SK-N-MC (cell line): Measurements from ENCODE around the gene TGM6.

Experiments used
- DNase-seq: peaks from one replicate; pipeline ENCODE4 v3.0.0-alpha.2; 2011; ENCODE audit warnings: low read depth, low spot score
- H3K27ac ChIP-seq: fragments of 200-600 bp; sonication (generic); 2 replicates; pipeline ENCODE4 v1.5.1; 2016; ENCODE audit warnings: mixed run types
- H3K36me3 ChIP-seq: fragments of 200-600 bp; sonication (generic); 2 replicates; pipeline ENCODE4 v1.6.1; 2017; ENCODE audit warnings: antibody characterized with exemption, low read length, mixed read lengths; ENCODE audit not compliant: insufficient read depth
- H3K4me3 ChIP-seq: fragments of 200-600 bp; sonication (generic); 2 replicates; pipeline ENCODE4 v1.5.1; 2016
- H3K9ac ChIP-seq: fragments of 200-600 bp; sonication (generic); 2 replicates; pipeline ENCODE4 v1.8.0; 2017; ENCODE audit warnings: mixed run types, mixed read lengths; ENCODE audit not compliant: insufficient read length
- H3K9me3 ChIP-seq: fragments of 200-600 bp; sonication (generic); 2 replicates; pipeline ENCODE4 v1.6.1; 2017; ENCODE audit warnings: low read depth, mild to moderate bottlenecking, antibody characterized with exemption, low read length, moderate library complexity, mixed read lengths
- EZH2 ChIP-seq: fragments of 200-600 bp; sonication (generic); IDR thresholded peaks from one replicate; pipeline ENCODE4 v1.6.1; 2017; ENCODE audit warnings: antibody characterized with exemption
- FOXP2 ChIP-seq: optimal IDR thresholded peaks from 2 replicates; pipeline ENCODE3; 2011; ENCODE audit warnings: mild to moderate bottlenecking, moderate library complexity; ENCODE audit not compliant: insufficient read depth; ENCODE audit errors: extremely low read length, control extremely low read depth
- POLR2AphosphoS5 ChIP-seq: IDR thresholded peaks from 2 replicates; pipeline ENCODE4 v1.6.1; 2012; ENCODE audit warnings: mild to moderate bottlenecking, low read depth, low read length, borderline replicate concordance

TGM6 gene

GRCh38 chr20:2353231-2353630 lies 27.5 kb upstream of the TGM6 start:
- H3K27ac ChIP-seq: no peak overlapping the region
- H3K4me3 ChIP-seq: no peak overlapping the region
- DNase-seq: no peak
- H3K36me3 ChIP-seq: no peaks in the 10 kb centered on the region
- no peaks in the 10 kb centered on the region for H3K9me3 ChIP-seq
- TF ChIP-seq FOXP2: no peak
- TF ChIP-seq EZH2: no peak
- no peak for TF ChIP-seq POLR2AphosphoS5
- H3K9ac ChIP-seq: no peak overlapping the region

- TF ChIP-seq POLR2AphosphoS5 (no peak), FOXP2 (no peak), EZH2 (no peak)
- H3K27ac ChIP-seq: no peak overlapping the region
Measured at GRCh38 chr20:2357114-2357513, 23.6 kb upstream of the TGM6 start.

GRCh38 chr20:2358006-2358405 lies 22.7 kb upstream of the TGM6 start:
- no peaks in the 10 kb centered on the region for H3K9me3 ChIP-seq
- no peaks in the 10 kb centered on the region for H3K36me3 ChIP-seq
- no peak overlapping the region for H3K27ac ChIP-seq
- no peak overlapping the region for H3K9ac ChIP-seq
- no peak overlapping the region for H3K4me3 ChIP-seq
- TF ChIP-seq FOXP2: no peak
- TF ChIP-seq EZH2: no peak
- no peak for TF ChIP-seq POLR2AphosphoS5
- DNase-seq: no peak

More at GRCh38 chr20:2357114-2357513, 23.6 kb upstream of the TGM6 start:
- no peak for DNase-seq
- H3K36me3 ChIP-seq: no peaks in the 10 kb centered on the region
- H3K4me3 ChIP-seq: no peak overlapping the region
- H3K9me3 ChIP-seq: no peaks in the 10 kb centered on the region
- no peak overlapping the region for H3K9ac ChIP-seq

- TF ChIP-seq EZH2 (no peak), FOXP2 (no peak), POLR2AphosphoS5 (no peak)
- Histone ChIP-seq H3K27ac (no peak overlapping the region), H3K36me3 (no peaks in the 10 kb centered on the region), H3K9ac (no peak overlapping the region), H3K9me3 (no peaks in the 10 kb centered on the region), H3K4me3 (no peak overlapping the region)
- DNase-seq: no peak
Measured at GRCh38 chr20:2361035-2361593, 19.6 kb upstream of the TGM6 start.

GRCh38 chr20:2363187-2363586 lies 17.5 kb upstream of the TGM6 start:
- Histone ChIP-seq H3K4me3 (no peak overlapping the region), H3K27ac (no peak overlapping the region), H3K36me3 (no peaks in the 10 kb centered on the region), H3K9ac (no peak overlapping the region), H3K9me3 (no peaks in the 10 kb centered on the region)
- DNase-seq: no peak
- no peak for TF ChIP-seq EZH2

- no peaks in the 10 kb centered on the region for H3K9me3 ChIP-seq
- no peak overlapping the region for H3K27ac ChIP-seq
- TF ChIP-seq POLR2AphosphoS5: no peak
- H3K9ac ChIP-seq: no peak overlapping the region
- DNase-seq: no peak
- H3K36me3 ChIP-seq: no peaks in the 10 kb centered on the region
- H3K4me3 ChIP-seq: no peak overlapping the region
Measured at GRCh38 chr20:2363587-2363986, 17.1 kb upstream of the TGM6 start.

- DNase-seq: no peak
- no peaks in the 10 kb centered on the region for H3K36me3 ChIP-seq
- no peak overlapping the region for H3K9ac ChIP-seq
- no peak overlapping the region for H3K4me3 ChIP-seq
- no peaks in the 10 kb centered on the region for H3K9me3 ChIP-seq
- no peak overlapping the region for H3K27ac ChIP-seq
- TF ChIP-seq EZH2: no peak
- TF ChIP-seq POLR2AphosphoS5: no peak
- no peak for TF ChIP-seq FOXP2
Measured at GRCh38 chr20:2364044-2364443, 16.7 kb upstream of the TGM6 start.

GRCh38 chr20:2365091-2365490 lies 15.6 kb upstream of the TGM6 start:
- no peak overlapping the region for H3K27ac ChIP-seq
- H3K36me3 ChIP-seq: no peaks in the 10 kb centered on the region
- H3K4me3 ChIP-seq: no peak overlapping the region
- DNase-seq: no peak
- no peaks in the 10 kb centered on the region for H3K9me3 ChIP-seq
- no peak for TF ChIP-seq POLR2AphosphoS5
- no peak for TF ChIP-seq EZH2
- TF ChIP-seq FOXP2: no peak
- no peak overlapping the region for H3K9ac ChIP-seq

GRCh38 chr20:2365666-2366065 lies 15.0 kb upstream of the TGM6 start:
- Histone ChIP-seq H3K9ac (no peak overlapping the region), H3K27ac (no peak overlapping the region), H3K4me3 (no peak overlapping the region), H3K36me3 (no peaks in the 10 kb centered on the region), H3K9me3 (no peaks in the 10 kb centered on the region)
- TF ChIP-seq POLR2AphosphoS5 (no peak), FOXP2 (no peak), EZH2 (no peak)
- no peak for DNase-seq
